NCI-H128 (cell line): ENCODE measurements around the gene MACROD1.
A peak's percentile ranks its signal among the peaks of the same experiment; 100 is the strongest.

ENCODE experiments used
- DNase-seq: peaks from one replicate; lab custom pipeline; 2025; ENCODE audit not compliant: unreplicated experiment; lab: John Stamatoyannopoulos, UW

MACROD1 gene

GRCh38 chr11:64152841-64153691, 12.8 kb downstream of the MACROD1 start:
- DNase-seq: peak; percentile 24

GRCh38 chr11:64151337-64151736, 14.6 kb downstream of the MACROD1 start:
- no peak for DNase-seq

- DNase-seq: peak; percentile 85
These were observed 15.3 kb downstream of the MACROD1 start for GRCh38 chr11:64150481-64151239.

DNA sequence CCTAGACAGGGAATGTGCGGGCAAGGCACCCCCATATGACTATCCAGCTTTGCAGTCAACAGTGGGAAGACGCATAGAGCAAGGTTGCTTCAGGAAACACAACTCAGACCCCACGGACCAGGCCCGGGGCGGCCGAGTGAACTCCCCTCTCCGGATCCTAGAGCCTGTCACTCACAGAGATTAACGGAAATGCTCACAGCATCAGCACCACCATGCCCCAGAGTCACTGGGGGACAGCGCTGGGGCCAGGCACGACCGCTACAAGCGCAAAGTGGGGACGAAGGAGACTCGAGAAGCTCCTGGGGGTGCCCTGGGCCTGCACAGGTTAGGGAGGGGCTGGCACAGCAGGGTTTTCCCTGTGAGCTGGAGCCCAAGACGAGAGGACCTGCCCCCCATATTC, 15.9 kb downstream of the MACROD1 start:
- DNase-seq: no peak

DNA sequence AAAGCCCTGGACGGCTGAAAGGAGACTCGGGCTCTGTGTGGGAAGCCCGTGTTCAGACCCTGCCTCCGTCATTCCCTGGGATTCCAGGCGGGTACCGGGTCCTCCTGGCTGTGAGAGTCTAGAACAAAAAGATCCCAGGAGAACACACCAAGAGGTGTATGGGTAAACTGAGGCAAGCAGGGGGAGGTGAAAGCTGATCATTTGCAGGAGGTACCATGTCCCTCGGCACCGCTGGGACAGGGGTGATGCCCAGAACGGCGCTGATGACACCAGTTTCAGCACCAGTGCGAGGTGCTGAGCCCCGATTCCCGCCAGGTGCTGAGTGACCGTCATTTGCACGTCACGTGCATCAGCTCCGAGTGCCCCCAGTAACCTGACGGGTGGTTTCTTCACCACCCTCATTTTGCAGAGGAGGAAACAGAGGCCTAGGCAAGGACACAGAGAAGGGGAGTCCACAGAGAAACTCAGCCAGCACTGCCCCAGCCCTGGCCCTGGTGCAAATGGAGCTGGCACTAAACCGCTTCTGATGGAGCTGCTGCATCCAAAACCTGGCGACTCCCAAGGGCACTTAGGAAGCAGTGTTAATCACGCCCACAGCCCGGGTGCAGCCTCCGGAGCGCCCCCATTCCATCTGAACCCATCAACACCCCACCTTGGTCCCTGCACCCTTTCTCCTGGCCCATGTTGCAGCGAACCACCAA, 16.8 kb downstream of the MACROD1 start:
- DNase-seq: no peak

GRCh38 chr11:64148226-64148916, 17.5 kb downstream of the MACROD1 start:
- peak; percentile 53 for DNase-seq

DNA sequence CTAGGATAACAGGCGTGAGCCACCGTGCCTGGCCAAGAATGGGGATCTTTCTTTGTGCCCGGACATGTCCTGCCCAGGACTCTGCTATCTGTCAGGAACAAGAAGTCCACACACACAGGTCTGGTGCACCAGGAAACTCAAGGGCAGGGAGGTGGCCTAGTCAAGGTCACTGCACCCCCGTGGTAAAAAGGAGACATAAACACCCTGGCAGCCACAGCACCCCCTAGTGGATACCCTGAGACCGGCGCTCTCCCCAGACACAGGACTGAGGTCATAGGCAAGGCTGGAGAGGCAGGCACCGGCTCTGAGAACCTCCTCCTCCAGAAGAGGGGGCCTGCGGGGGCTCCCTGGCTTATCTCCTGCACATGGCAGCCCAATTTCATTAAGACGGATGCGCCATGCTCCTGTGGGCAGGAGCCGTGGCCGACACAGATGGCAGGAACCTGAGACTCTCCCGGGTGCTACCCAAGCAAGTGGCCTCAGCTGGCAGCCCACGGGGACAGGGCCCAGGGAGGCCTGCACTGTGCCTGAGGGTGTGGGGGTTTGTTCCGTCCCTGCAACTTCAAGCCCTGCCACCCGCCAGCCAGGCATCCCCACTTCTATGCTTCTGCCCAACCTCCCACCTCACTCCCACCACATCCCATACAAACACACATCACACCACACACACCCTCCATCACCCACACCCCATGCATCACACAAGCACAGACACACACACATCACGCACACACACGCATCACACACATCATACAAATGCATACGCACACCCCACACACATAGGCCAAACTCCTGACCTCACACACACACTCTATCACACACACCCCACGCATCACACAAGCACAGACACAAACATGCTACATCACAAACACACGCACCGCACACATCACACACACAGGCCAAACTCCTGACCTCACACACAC, 19.6 kb downstream of the MACROD1 start:
- peak; percentile 23 for DNase-seq

DNA sequence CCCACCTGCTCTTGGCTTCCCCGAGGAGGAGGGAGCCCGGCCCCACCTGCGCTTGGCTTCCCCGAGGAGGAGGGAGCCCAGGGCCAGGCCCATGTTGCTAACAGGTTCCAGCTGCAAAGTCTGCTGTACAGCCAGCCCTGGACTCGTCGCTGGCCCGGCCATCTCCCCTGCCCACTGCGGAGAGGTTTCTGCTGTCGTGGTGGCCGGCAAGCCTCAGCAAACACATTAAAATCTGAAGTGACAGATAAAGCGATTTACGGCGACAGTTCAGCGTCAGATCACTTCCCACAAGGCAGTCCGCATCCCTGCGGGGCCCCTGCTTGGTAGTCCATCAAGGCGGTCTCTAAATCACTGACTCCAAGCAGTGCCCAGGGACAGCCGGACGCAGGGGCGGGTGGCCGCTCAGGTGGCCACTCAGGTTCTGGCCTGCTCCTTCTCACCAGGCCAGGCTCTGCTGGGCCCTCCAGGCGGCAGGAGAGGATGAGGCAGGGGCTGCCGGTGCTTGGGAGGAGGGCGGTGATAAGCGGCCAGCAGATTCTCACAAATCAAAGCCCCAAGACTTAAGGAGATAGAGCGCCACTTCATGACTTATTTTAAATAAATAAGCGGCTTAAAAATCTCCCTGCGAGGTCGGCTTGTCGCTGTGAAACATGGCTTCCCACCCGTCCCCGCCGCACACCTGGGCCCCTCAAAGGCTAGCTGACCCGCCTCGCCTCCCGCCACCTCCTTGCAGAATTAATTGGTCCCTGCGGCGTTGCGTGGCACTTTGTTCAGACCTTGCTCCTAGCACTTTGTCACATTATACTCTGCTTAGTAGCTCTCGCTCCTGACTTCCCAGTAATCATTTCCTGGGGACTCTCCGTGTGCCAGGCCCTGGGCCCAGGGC, 21.1 kb downstream of the MACROD1 start:
- DNase-seq: no peak

DNA sequence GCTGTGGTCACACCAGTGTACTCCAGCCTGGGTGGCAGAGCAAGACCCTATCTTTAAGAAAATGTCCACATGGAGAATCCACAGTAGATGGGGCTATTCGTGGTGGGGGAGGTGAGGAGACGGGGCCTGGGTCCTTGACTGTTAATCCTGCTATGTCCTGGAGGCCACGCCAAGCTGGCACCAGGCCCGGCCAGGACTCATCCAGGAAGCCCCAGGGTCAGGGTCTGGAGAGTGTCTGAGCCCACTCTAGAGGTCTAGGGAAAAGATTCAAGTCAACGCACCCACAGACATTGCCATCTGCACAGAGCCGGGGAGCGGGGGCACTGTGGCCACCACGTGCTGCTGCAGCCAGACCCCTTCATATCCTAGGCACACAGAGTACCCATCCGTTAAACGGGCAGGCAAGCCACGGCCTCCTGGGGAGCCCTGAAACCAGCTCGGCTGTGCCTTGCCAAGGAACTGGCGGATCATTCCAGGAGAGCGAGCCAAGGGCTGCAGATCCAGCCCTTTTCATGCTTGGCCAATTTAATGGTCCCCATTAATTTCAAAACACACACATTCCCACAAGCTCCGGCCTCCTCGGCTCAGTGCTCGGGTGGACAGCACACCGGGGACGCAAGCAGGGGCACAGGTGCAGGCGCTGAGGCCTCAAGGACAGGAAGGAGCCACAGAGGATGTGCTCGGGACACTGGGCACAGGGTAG, 24.7 kb downstream of the MACROD1 start:
- DNase-seq: no peak

DNA sequence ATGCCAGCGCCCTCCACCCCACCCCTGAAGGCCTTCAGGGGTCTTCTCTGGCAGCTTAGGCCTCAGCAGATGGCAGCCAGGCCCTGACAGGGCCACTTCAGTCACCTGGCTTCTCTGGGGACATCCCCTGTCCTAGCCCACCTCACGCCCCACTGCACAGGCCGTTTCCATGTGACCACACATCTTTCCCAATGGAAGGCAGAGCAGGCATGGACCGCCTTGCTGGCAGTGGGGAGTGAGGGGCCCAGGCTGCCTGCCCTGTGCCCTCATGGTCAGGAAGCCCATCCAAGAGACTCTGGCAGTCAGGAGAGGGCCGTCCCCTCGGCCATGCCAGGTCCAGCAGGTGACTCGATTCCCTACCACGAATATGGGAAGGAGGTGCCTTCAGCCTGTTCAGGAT, 25.8 kb downstream of the MACROD1 start:
- DNase-seq: no peak

DNA sequence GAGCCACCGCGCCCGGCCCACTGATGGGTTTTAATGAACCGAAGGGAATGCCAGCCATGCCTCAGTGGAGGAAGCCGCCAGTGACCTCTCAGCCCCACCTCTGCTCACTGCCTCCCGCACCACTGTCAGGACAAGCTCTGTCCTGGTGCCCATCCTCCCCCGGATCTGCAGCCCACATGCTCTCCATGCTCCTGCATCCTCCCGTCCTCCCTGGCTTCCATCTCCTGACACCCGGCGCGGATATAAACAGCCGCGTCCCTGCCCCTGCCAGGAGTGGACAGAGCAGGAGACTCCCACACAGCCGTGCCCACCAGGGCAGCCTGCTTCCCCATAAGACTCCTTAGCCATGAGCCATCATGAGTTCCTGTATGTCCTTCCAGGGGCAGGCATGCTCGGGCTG, 26.9 kb downstream of the MACROD1 start:
- DNase-seq: no peak

DNA sequence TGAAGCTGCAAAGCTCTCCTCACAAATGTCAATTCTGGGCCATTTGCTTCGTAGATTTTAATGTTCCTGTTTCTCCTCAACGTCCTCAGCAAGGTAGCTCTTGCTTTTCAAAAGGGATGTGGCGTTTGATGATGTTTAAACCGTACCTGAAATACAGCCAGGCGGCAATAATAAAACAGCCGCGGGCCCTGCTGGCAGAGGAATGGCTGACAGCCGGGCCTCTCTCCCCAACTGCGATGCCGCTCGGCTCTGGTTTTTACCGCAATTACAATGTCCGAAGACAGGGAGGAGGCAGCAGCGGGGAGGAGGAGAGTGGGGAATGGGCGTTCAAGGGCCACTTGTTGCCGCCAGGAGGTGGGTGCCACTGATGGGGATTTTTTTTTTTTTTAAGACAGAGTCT, 27.5 kb downstream of the MACROD1 start:
- no peak for DNase-seq

DNA sequence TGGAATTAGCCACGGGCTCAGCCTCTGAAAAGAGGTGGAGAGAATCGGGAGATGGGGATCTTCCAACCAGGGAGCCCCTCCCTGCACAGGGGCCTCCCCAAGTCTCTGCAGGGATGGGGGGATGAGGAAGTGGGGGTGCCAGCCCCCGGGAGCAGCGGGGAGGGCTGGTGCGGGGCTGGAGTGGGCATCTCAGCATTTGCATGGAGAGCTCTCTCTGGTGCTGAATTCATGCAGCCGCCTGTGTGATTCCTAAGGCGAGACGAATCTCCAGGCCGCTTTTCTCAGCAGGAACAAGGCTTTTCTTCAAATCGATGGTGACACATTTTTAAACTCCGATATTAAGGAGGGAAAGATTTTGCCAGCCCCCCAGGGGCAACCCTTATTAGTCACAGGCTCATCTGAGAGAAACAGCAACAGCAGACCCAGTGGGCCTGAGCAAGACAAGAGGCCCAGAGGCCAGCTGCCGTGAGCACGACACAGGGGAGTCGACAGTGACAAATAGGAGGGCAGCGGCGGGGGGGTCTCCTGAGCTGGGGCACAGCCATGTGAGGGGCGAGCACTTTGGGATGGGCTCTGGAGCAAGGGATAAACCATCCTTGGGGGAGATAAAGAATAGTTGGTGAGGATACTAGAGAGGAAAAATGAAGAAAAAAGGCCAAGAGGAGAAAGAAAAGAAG, 29.0 kb downstream of the MACROD1 start:
- DNase-seq: no peak

DNA sequence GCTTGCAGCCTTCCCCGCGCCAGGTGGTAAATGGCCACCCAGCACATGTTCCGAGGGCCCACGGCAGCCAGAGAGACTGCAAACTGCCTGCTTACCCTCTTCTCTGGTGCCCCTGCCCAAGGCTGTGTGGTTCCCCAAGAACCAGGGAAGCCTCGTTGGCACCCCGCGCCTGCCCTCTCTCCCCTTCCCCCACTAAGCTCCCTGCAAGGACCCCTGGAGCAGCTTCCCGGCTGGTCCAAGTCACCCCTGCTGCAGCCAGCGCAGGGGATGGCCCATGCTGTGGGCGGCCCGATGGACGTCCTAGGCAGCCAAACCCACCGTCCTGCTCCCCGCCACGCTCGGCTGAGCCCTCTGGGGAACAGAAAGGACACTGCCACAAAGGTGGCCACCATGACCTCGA, 30.2 kb downstream of the MACROD1 start:
- no peak for DNase-seq

DNA sequence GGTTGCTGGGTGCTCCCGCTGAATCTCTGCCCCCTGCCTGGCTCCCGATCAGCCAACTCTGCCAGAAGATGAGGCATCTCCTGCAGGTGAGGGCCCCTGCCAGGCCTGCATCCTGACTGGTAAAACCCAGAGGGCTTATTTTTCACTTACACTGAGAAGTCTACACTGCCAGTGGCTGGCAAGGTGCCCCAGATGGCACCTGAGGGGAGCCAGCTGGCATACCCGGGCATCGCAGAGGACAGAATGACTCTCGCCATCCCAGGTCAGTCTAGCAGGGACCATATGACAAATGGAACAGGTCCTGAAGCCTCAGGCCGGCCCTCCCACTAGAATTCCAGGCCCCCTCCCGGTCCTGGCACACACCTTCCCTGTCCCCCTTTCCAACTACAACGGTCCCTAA, 30.9 kb downstream of the MACROD1 start:
- DNase-seq: no peak

DNA sequence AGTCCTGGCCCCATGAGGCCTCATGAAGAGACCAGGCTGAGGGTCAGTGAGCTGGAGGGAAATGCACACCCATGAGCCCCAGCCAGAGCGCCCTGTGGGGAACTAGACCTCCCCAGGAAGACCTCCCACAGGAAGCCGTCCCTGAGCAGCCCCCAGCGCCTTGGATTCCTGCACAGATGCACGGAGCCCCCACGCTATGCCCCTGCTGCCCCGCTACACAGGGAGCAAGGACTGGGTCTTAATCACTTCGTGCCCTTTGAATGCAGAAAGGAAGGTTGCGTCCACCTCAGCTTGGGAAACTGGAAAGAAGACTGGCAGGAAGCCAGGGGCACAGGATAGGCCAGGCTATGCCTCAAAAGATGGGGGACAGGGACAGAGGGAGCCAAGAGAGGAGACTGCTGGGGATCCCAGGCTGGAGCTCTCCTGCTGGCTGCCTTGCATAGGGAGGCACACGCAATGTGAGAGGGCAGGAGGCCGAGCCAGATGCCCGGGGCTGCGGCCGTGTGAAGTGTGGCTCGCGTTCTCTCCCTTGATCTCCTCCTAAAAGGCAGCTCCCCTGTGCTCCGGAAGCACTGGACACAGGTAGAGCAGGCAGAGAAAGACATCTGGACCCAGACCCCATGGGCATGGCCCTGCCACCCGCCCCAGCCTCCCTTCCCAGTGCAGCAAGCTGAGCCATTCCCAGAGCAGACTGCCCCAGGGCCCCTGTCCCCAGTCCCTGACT, 32.8 kb downstream of the MACROD1 start:
- DNase-seq: no peak

GRCh38 chr11:64132191-64132771, 33.6 kb downstream of the MACROD1 start:
- no peak for DNase-seq
